ENCODE measurements around the gene PLAAT2. TPM values are rescaled to one million over a fixed set of nuclear protein-coding genes. Genes with fewer than 3 reads are reported as not detected.

Gene PLAAT2
- total RNA-seq, 1 experiment from 2014 or later, result 0.66 TPM

GRCh38 chr11:63609536-63609935 lies 46.4 kb upstream of the PLAAT2 start (continued):
- no peak for TF ChIP-seq AR (CRISPR knock-in tag; IDR thresholded peaks at IDR 0.05)

- Mint-ChIP-seq H3K4me1 (peaks cover 65% of the 10 kb centered on the region), H3K27me3 (ENCODE audit: low read depth) (peaks cover 33% of the 10 kb centered on the region), H3K36me3 (peaks cover 12% of the 10 kb centered on the region), H3K4me3 (no peak overlapping the region), H3K9me3 (no peaks in the 10 kb centered on the region), H3K27ac (no peak overlapping the region)
- ATAC-seq (no peak), DNase-seq (ENCODE audit: low spot score) (no peak)
- ChIA-PET CTCF (interaction anchor here (2.3 kb wide), 1 partner anchor 129 kb away, joined by 7 read pairs; no protein-coding TSS in a partner anchor), POLR2A (no interaction called here)
- TF ChIP-seq TEAD4 (CRISPR knock-in tag; IDR thresholded peaks at IDR 0.05), result no peak
- no peak for TF ChIP-seq ZNF512 (CRISPR knock-in tag; IDR thresholded peaks at IDR 0.05; ENCODE audit: borderline replicate concordance)
- TF ChIP-seq GTF2I (CRISPR knock-in tag; conservative IDR thresholded peaks at IDR 0.05), result no peak
- TF ChIP-seq CTCF (IDR thresholded peaks at IDR 0.05), result no peak
- TF ChIP-seq ZNF232 (CRISPR knock-in tag; IDR thresholded peaks at IDR 0.05), result no peak
- TF ChIP-seq PRRX2 (CRISPR knock-in tag; IDR thresholded peaks at IDR 0.05), result no peak
- no peak for TF ChIP-seq CDX4 (CRISPR knock-in tag; IDR thresholded peaks at IDR 0.05; ENCODE audit: borderline replicate concordance)
- TF ChIP-seq NFATC4 (CRISPR knock-in tag; IDR thresholded peaks at IDR 0.05), result no peak
These were observed 45.5 kb upstream of the PLAAT2 start for GRCh38 chr11:63608353-63609345.

GRCh38 chr11:63603180-63603518 lies 40.0 kb upstream of the PLAAT2 start:
- no peak for ATAC-seq
- no peaks in the 10 kb centered on the region for H3K9me3 Mint-ChIP-seq
- peaks cover 20% of the 10 kb centered on the region for H3K36me3 Mint-ChIP-seq
- CTCF ChIA-PET, result interaction anchor here (1.8 kb wide), 1 partner anchor 95 kb away, joined by 5 read pairs; no protein-coding TSS in a partner anchor
- POLR2A ChIA-PET, result no interaction called here
- H3K27me3 Mint-ChIP-seq (ENCODE audit: low read depth), result peaks cover 1% of the 10 kb centered on the region; the same call in 1 of the 2 replicates
- no peak overlapping the region for H3K4me3 Mint-ChIP-seq
- H3K4me1 Mint-ChIP-seq, result peaks cover 28% of the 10 kb centered on the region
- no peak for DNase-seq (ENCODE audit: low spot score)
- H3K27ac Mint-ChIP-seq, result peak overlapping the region; percentile 69
- TF ChIP-seq GRHL2 (CRISPR knock-in tag; IDR thresholded peaks at IDR 0.05; ENCODE audit: insufficient replicate concordance, severe bottlenecking) (no peak), ZNF138 (CRISPR knock-in tag; conservative IDR thresholded peaks at IDR 0.05) (no peak), STAT6 (CRISPR knock-in tag; conservative IDR thresholded peaks at IDR 0.05; ENCODE audit: low read depth) (no peak), ZNF532 (CRISPR knock-in tag; IDR thresholded peaks at IDR 0.05; ENCODE audit: borderline replicate concordance) (no peak), CDX4 (CRISPR knock-in tag; IDR thresholded peaks at IDR 0.05; ENCODE audit: borderline replicate concordance) (no peak), ESRRA (CRISPR knock-in tag; IDR thresholded peaks at IDR 0.05; ENCODE audit: borderline replicate concordance) (no peak), ELF4 (CRISPR knock-in tag; IDR thresholded peaks at IDR 0.05; ENCODE audit: low read depth) (no peak), RELA (CRISPR knock-in tag; IDR thresholded peaks at IDR 0.05; ENCODE audit: borderline replicate concordance) (no peak)
